HEK293T (cell line): ENCODE results near the gene MYO1G.

Experiments
- PKNOX1 ChIP-seq: fragments of 450-650 bp; IDR thresholded peaks from 2 replicates; pipeline ENCODE4 v1.6.1; 2016
- SUZ12 ChIP-seq: fragments of 450-650 bp; IDR thresholded peaks from 2 replicates; pipeline ENCODE4 v1.6.1; 2016; ENCODE audit warnings: mild to moderate bottlenecking
- TARDBP ChIP-seq: fragments of 450-650 bp; IDR thresholded peaks from 2 replicates; pipeline ENCODE4 v1.6.1; 2016

- TF ChIP-seq PKNOX1, result no peak
- TF ChIP-seq SUZ12, result no peak
- TF ChIP-seq TARDBP, result no peak
These were observed 2.0 kb downstream of the MYO1G start for GRCh38 chr7:44976746-44977196.
